ENCODE results near the gene OR6S1.
"Not testable (repeated sequence)": the region's sequence is repeated elsewhere in the genome, so short reads cannot be mapped to it uniquely, and the experiment has no call there.

OR6S1 gene

GRCh38 chr14:20659336-20659735 lies 17.8 kb upstream of the OR6S1 start:
- H3K9me3 Mint-ChIP-seq, result no peaks in the 10 kb centered on the region
- H3K27me3 Mint-ChIP-seq, result peaks cover 11% of the 10 kb centered on the region
- H3K4me1 Mint-ChIP-seq, result peaks cover 24% of the 10 kb centered on the region
- H3K4me3 Mint-ChIP-seq, result no peak overlapping the region
- ATAC-seq (ENCODE audit: low read depth), result no peak
- no peak overlapping the region for H3K27ac Mint-ChIP-seq
- H3K36me3 Mint-ChIP-seq, result peaks cover 2% of the 10 kb centered on the region
- DNase-seq (ENCODE audit: low spot score in 2 of 2), result no peak

- peaks cover 25% of the 10 kb centered on the region for H3K4me1 Mint-ChIP-seq
- H3K27me3 Mint-ChIP-seq, result peaks cover 13% of the 10 kb centered on the region
- no peak for ATAC-seq (ENCODE audit: low read depth)
- peaks cover 2% of the 10 kb centered on the region for H3K36me3 Mint-ChIP-seq
- no peaks in the 10 kb centered on the region for H3K9me3 Mint-ChIP-seq
- H3K27ac Mint-ChIP-seq, result no peak overlapping the region
- no peak for DNase-seq (ENCODE audit: low spot score in 2 of 2)
- no peak overlapping the region for H3K4me3 Mint-ChIP-seq
These were observed 16.8 kb upstream of the OR6S1 start for GRCh38 chr14:20658246-20658645.

- Mint-ChIP-seq H3K27ac (no peak overlapping the region), H3K4me3 (no peak overlapping the region), H3K27me3 (peaks cover 13% of the 10 kb centered on the region), H3K4me1 (peaks cover 26% of the 10 kb centered on the region), H3K9me3 (no peaks in the 10 kb centered on the region), H3K36me3 (peaks cover 2% of the 10 kb centered on the region)
- no peak for DNase-seq (ENCODE audit: low spot score in 2 of 2)
- ATAC-seq (ENCODE audit: low read depth), result no peak
These were observed 16.0 kb upstream of the OR6S1 start for GRCh38 chr14:20657216-20658211.

GRCh38 chr14:20656274-20656673 lies 14.8 kb upstream of the OR6S1 start:
- ATAC-seq (ENCODE audit: low read depth) (no peak), DNase-seq (ENCODE audit: low spot score in 2 of 2) (no peak)
- H3K9me3 Mint-ChIP-seq, result no peaks in the 10 kb centered on the region
- H3K27me3 Mint-ChIP-seq, result peaks cover 13% of the 10 kb centered on the region
- H3K36me3 Mint-ChIP-seq, result peaks cover 2% of the 10 kb centered on the region
- H3K27ac Mint-ChIP-seq, result no peak overlapping the region
- H3K4me3 Mint-ChIP-seq, result no peak overlapping the region
- H3K4me1 Mint-ChIP-seq, result peaks cover 21% of the 10 kb centered on the region

- Mint-ChIP-seq H3K36me3 (peaks cover 2% of the 10 kb centered on the region), H3K27ac (no peak overlapping the region), H3K4me3 (no peak overlapping the region), H3K4me1 (peaks cover 21% of the 10 kb centered on the region), H3K27me3 (peaks cover 13% of the 10 kb centered on the region), H3K9me3 (no peaks in the 10 kb centered on the region)
- ATAC-seq (ENCODE audit: low read depth) (no peak), DNase-seq (ENCODE audit: low spot score in 2 of 2) (no peak)
These were observed 14.4 kb upstream of the OR6S1 start for GRCh38 chr14:20655851-20656250.

GRCh38 chr14:20652996-20653975 lies 11.8 kb upstream of the OR6S1 start:
- peaks cover 21% of the 10 kb centered on the region for H3K4me1 Mint-ChIP-seq
- DNase-seq (ENCODE audit: low spot score in 2 of 2), result no peak
- peaks cover 2% of the 10 kb centered on the region for H3K36me3 Mint-ChIP-seq
- H3K4me3 Mint-ChIP-seq, result peak overlapping the region; percentile 58
- peak; percentile 27 for ATAC-seq (ENCODE audit: low read depth)
- H3K27ac Mint-ChIP-seq, result no peak overlapping the region
- H3K27me3 Mint-ChIP-seq, result peaks cover 13% of the 10 kb centered on the region
- H3K9me3 Mint-ChIP-seq, result no peaks in the 10 kb centered on the region

GRCh38 chr14:20645481-20645880 lies 4.0 kb upstream of the OR6S1 start:
- H3K9me3 Mint-ChIP-seq, result no peaks in the 10 kb centered on the region
- H3K4me3 Mint-ChIP-seq, result no peak overlapping the region
- H3K27ac Mint-ChIP-seq, result no peak overlapping the region
- H3K27me3 Mint-ChIP-seq, result peaks cover 6% of the 10 kb centered on the region
- DNase-seq (ENCODE audit: low spot score in 2 of 2) (no peak), ATAC-seq (ENCODE audit: low read depth) (no peak)
- H3K36me3 Mint-ChIP-seq, result no peaks in the 10 kb centered on the region
- no peaks in the 10 kb centered on the region for H3K4me1 Mint-ChIP-seq

GRCh38 chr14:20644520-20644919 lies 3.0 kb upstream of the OR6S1 start:
- H3K9me3 Mint-ChIP-seq, result no peaks in the 10 kb centered on the region
- H3K4me1 Mint-ChIP-seq, result no peaks in the 10 kb centered on the region
- no peaks in the 10 kb centered on the region for H3K36me3 Mint-ChIP-seq
- DNase-seq (ENCODE audit: low spot score in 2 of 2), result no peak
- H3K27ac Mint-ChIP-seq, result no peak overlapping the region
- no peak overlapping the region for H3K4me3 Mint-ChIP-seq
- ATAC-seq (ENCODE audit: low read depth), result no peak
- peaks cover 6% of the 10 kb centered on the region for H3K27me3 Mint-ChIP-seq

- not testable (repeated sequence) for H3K9me3 Mint-ChIP-seq; H3K4me3 Mint-ChIP-seq; H3K27ac Mint-ChIP-seq; DNase-seq (ENCODE audit: low spot score in 2 of 2); H3K36me3 Mint-ChIP-seq; H3K4me1 Mint-ChIP-seq; H3K27me3 Mint-ChIP-seq; ATAC-seq (ENCODE audit: low read depth)
These were observed 1.3 kb upstream of the OR6S1 start for GRCh38 chr14:20642755-20643154.

GRCh38 chr14:20642182-20642581 lies 691 bp upstream of the OR6S1 start:
- H3K27me3 Mint-ChIP-seq, result peaks cover 6% of the 10 kb centered on the region
- H3K36me3 Mint-ChIP-seq, result no peaks in the 10 kb centered on the region
- H3K4me3 Mint-ChIP-seq, result no peak overlapping the region
- DNase-seq (ENCODE audit: low spot score in 2 of 2) (no peak), ATAC-seq (ENCODE audit: low read depth) (no peak)
- H3K4me1 Mint-ChIP-seq, result no peaks in the 10 kb centered on the region
- H3K27ac Mint-ChIP-seq, result no peak overlapping the region
- no peaks in the 10 kb centered on the region for H3K9me3 Mint-ChIP-seq

GRCh38 chr14:20632831-20633691 lies 8.4 kb downstream of the OR6S1 start:
- H3K9me3 Mint-ChIP-seq, result no peaks in the 10 kb centered on the region
- H3K27ac Mint-ChIP-seq, result peak overlapping the region; percentile 78
- H3K27me3 Mint-ChIP-seq, result peaks cover 24% of the 10 kb centered on the region
- peak overlapping the region; percentile 69 for H3K4me3 Mint-ChIP-seq
- ATAC-seq (ENCODE audit: low read depth) (peak; percentile 59), DNase-seq (ENCODE audit: low spot score in 2 of 2) (peak in 1 of 2 donors; percentile 30)
- H3K4me1 Mint-ChIP-seq, result peaks cover 23% of the 10 kb centered on the region
- no peaks in the 10 kb centered on the region for H3K36me3 Mint-ChIP-seq

- Mint-ChIP-seq H3K4me1 (peaks cover 24% of the 10 kb centered on the region), H3K27ac (peak overlapping the region; percentile 78), H3K4me3 (peak overlapping the region; percentile 69), H3K9me3 (no peaks in the 10 kb centered on the region), H3K36me3 (no peaks in the 10 kb centered on the region), H3K27me3 (peaks cover 24% of the 10 kb centered on the region)
- peak in 1 of 2 donors; percentile 19 for DNase-seq (ENCODE audit: low spot score in 2 of 2)
- no peak for ATAC-seq (ENCODE audit: low read depth)
These were observed 9.1 kb downstream of the OR6S1 start for GRCh38 chr14:20632448-20632830.

- ATAC-seq (ENCODE audit: low read depth), result no peak
- Mint-ChIP-seq H3K9me3 (peaks cover 1% of the 10 kb centered on the region), H3K4me1 (peaks cover 26% of the 10 kb centered on the region)
These were observed 9.6 kb downstream of the OR6S1 start for GRCh38 chr14:20631880-20632389.

More at GRCh38 chr14:20631880-20632389, 9.6 kb downstream of the OR6S1 start:
- Mint-ChIP-seq H3K27ac (peak overlapping the region; percentile 78), H3K27me3 (peaks cover 26% of the 10 kb centered on the region), H3K4me3 (peak overlapping the region; percentile 56), H3K36me3 (no peaks in the 10 kb centered on the region)
- DNase-seq (ENCODE audit: low spot score in 2 of 2), result no peak

Measured in memory B cell (primary cell).